ENCODE data around the gene TNS1. TPM values are rescaled to one million over a fixed set of nuclear protein-coding genes. Genes with fewer than 3 reads are reported as not detected.
A peak's percentile ranks its signal among the peaks of the same experiment; 100 is the strongest.
"Not testable (repeated sequence)": the region's sequence is repeated elsewhere in the genome, so short reads cannot be mapped to it uniquely, and the experiment has no call there.

TNS1 gene
- total and polyA plus RNA-seq, 2 donors from 2014 or later: 44.8 to 471 TPM

DNA sequence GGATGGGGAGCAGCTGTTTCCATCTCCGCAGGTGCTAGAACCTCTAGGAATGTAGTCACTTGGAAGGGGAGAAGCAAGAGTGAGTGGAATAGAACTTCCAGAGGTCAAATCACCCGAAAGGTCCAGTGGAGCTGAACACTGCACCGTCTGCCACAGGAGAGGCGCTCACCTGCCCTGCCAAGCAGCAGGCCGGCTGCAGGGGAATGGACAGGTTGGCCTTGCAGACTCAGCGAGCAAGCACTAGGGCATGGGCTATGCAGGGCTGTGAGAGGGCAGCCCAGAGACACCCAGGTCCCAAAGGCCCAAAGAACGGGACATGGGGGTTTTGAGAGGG lies 214.2 kb downstream of the TNS1 start:
- no peak for DNase-seq
- intact Hi-C loops (cut with DNase I): loop anchor here (5.0 kb wide), 1 partner anchor 204 kb away; no protein-coding TSS in a partner anchor
- Histone ChIP-seq H3K27me3 (ENCODE audit: control insufficient read depth, insufficient read depth, low read length) (no peaks in the 10 kb centered on the region), H3K4me1 (ENCODE audit: control insufficient read depth in 2 of 3, insufficient read depth in 2 of 3, low read depth in 1 of 3, low read length in 3 of 3) (peaks cover 0 to 2% (median 0%) of the 10 kb centered on the region in 3 donors), H3K9me3 (ENCODE audit: control insufficient read depth in 2 of 3, insufficient read depth in 1 of 3, low read length in 3 of 3) (no peaks in the 10 kb centered on the region), H3K9ac (ENCODE audit: low read length in 3 of 3) (no peak overlapping the region), H3K36me3 (ENCODE audit: control insufficient read depth in 2 of 3, insufficient read depth in 3 of 3, low read length in 3 of 3) (peaks cover 0 to 10% (median 3%) of the 10 kb centered on the region in 3 donors), H3K4me3 (ENCODE audit: low read length in 3 of 3) (no peak overlapping the region), H3K27ac (ENCODE audit: low read depth in 2 of 2, low read length in 2 of 2) (no peak overlapping the region)
- TF ChIP-seq CTCF (IDR thresholded peaks at IDR 0.05; ENCODE audit: borderline replicate concordance, extremely low read depth, insufficient read depth): no peak
- no peak for FAIRE-seq

DNA sequence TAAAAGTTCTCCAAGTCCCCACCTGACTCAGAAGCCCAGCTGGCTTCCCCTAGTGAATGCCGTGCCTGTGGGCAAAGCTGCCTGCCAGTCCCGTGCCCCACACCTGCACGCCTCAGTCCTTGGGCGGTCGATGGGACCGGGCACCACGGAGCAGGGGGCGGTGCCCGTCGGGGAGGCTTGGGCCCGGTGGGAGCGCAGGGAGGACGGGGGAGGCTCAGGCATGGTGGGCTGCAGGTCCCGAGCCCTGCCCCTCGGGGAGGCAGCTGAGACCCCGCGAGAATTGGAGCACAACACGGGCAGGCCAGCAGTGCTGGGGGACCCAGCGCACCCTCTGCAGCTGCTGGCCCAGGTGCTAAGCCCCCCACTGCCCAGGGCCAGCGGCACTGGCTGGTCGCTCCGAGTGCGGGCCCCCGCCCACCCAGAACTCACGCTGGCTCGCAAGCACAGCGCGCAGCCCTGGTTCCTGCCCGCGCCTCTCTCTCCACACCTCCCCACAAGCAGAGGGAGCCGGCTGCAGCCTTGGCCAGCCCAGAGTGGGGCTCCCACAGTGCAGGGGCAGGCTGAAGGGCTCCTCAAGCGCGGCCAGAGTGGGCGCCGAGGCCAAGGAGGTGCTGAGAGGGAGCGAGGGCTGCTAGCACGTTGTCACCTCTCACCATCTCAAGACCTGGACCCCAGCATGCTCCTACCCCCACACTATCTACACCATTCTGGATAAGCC lies 215.5 kb downstream of the TNS1 start:
- peaks cover 0 to 10% (median 3%) of the 10 kb centered on the region in 3 donors for H3K36me3 ChIP-seq (ENCODE audit: control insufficient read depth in 2 of 3, insufficient read depth in 3 of 3, low read length in 3 of 3)
- H3K27ac ChIP-seq (ENCODE audit: low read depth in 2 of 2, low read length in 2 of 2): no peak overlapping the region
- peaks cover 0 to 2% (median 0%) of the 10 kb centered on the region in 3 donors for H3K4me1 ChIP-seq (ENCODE audit: control insufficient read depth in 2 of 3, insufficient read depth in 2 of 3, low read depth in 1 of 3, low read length in 3 of 3)
- FAIRE-seq: no peak
- no peak overlapping the region for H3K9ac ChIP-seq (ENCODE audit: low read length in 3 of 3)
- no peak for DNase-seq
- H3K9me3 ChIP-seq (ENCODE audit: control insufficient read depth in 2 of 3, insufficient read depth in 1 of 3, low read length in 3 of 3): no peaks in the 10 kb centered on the region
- intact Hi-C loops (cut with DNase I): loop anchor here (5.0 kb wide), 1 partner anchor 205 kb away; no protein-coding TSS in a partner anchor
- TF ChIP-seq CTCF (IDR thresholded peaks at IDR 0.05; ENCODE audit: borderline replicate concordance, extremely low read depth, insufficient read depth): no peak
- no peaks in the 10 kb centered on the region for H3K27me3 ChIP-seq (ENCODE audit: control insufficient read depth, insufficient read depth, low read length)
- H3K4me3 ChIP-seq (ENCODE audit: low read length in 3 of 3): no peak overlapping the region

DNA sequence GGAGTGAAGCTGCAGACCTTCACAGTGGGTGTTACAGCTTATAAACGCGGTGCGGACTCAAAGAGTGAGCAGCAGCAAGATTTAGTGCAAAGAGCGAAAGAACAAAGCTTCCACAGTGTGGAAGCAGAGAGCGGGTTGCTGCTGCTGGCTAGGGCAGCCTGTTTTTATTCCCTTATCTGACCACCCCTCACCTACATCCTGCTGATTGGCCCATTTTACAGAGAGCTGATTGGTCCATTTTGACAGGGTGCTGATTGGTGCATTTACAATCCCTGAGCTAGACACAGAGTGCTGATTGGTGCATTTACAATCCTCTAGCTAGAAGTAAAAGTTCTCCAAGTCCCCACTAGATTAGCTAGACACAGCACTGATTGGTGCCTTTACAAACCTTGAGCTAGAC lies 216.2 kb downstream of the TNS1 start:
- not testable (repeated sequence) for H3K4me1 ChIP-seq (ENCODE audit: control insufficient read depth in 2 of 3, insufficient read depth in 2 of 3, low read depth in 1 of 3, low read length in 3 of 3); H3K27ac ChIP-seq (ENCODE audit: low read depth in 2 of 2, low read length in 2 of 2); H3K27me3 ChIP-seq (ENCODE audit: control insufficient read depth, insufficient read depth, low read length); H3K4me3 ChIP-seq (ENCODE audit: low read length in 3 of 3); H3K9me3 ChIP-seq (ENCODE audit: control insufficient read depth in 2 of 3, insufficient read depth in 1 of 3, low read length in 3 of 3); DNase-seq; FAIRE-seq; H3K9ac ChIP-seq (ENCODE audit: low read length in 3 of 3)
- intact Hi-C loops (cut with DNase I): loop anchor here (5.0 kb wide), 1 partner anchor 206 kb away; no protein-coding TSS in a partner anchor
- H3K36me3 ChIP-seq (ENCODE audit: control insufficient read depth in 2 of 3, insufficient read depth in 3 of 3, low read length in 3 of 3): peaks cover 0 to 14% (median 3%) of the 10 kb centered on the region in 3 donors

GRCh38 chr2:217785544-217786045 lies 217.2 kb downstream of the TNS1 start:
- Histone ChIP-seq H3K9me3 (ENCODE audit: control insufficient read depth in 2 of 3, insufficient read depth in 1 of 3, low read length in 3 of 3) (no peaks in the 10 kb centered on the region), H3K4me3 (ENCODE audit: low read length in 3 of 3) (no peak overlapping the region), H3K27ac (ENCODE audit: low read depth in 2 of 2, low read length in 2 of 2) (no peak overlapping the region), H3K9ac (ENCODE audit: low read length in 3 of 3) (no peak overlapping the region), H3K36me3 (ENCODE audit: control insufficient read depth in 2 of 3, insufficient read depth in 3 of 3, low read length in 3 of 3) (peaks cover 0 to 17% (median 3%) of the 10 kb centered on the region in 3 donors), H3K27me3 (ENCODE audit: control insufficient read depth, insufficient read depth, low read length) (no peaks in the 10 kb centered on the region), H3K4me1 (ENCODE audit: control insufficient read depth in 2 of 3, insufficient read depth in 2 of 3, low read depth in 1 of 3, low read length in 3 of 3) (peaks cover 0 to 2% (median 0%) of the 10 kb centered on the region in 3 donors)
- no peak for FAIRE-seq
- TF ChIP-seq CTCF (IDR thresholded peaks at IDR 0.05; ENCODE audit: borderline replicate concordance, extremely low read depth, insufficient read depth): peak; percentile 98
- intact Hi-C loops (cut with DNase I): loop anchor here (5.0 kb wide), 1 partner anchor 207 kb away; no protein-coding TSS in a partner anchor
- DNase-seq: peak; percentile 80 to 88 (median 85)
